Trophoblast cell (in vitro differentiated cells and primary cell): ENCODE measurements around the gene RNF44.

ENCODE experiments used
- DNase-seq, 2 donors: peaks; one replicate each; pipeline ENCODE4 v3.0.0-alpha.2; 2016
- H2AFZ ChIP-seq: 2 replicates; pipeline ENCODE4 v1.6.1; 2013; ENCODE audit warnings: low read length, moderate library complexity, mild to moderate bottlenecking; ENCODE audit not compliant: insufficient read depth, poor library complexity
- H2AK5ac ChIP-seq: 2 replicates; pipeline ENCODE4 v1.6.1; 2013; ENCODE audit warnings: mild to moderate bottlenecking, low read length
- H2BK120ac ChIP-seq: 2 replicates; pipeline ENCODE4 v1.6.1; 2013; ENCODE audit warnings: low read length, mild to moderate bottlenecking, moderate library complexity; ENCODE audit not compliant: insufficient read depth, poor library complexity
- H2BK12ac ChIP-seq: 2 replicates; pipeline ENCODE4 v1.6.1; 2013; ENCODE audit warnings: mild to moderate bottlenecking, low read length, moderate library complexity
- H2BK5ac ChIP-seq: 2 replicates; pipeline ENCODE4 v1.6.1; 2013; ENCODE audit warnings: low read length, low read depth, moderate library complexity, mild to moderate bottlenecking; ENCODE audit not compliant: poor library complexity
- H3K14ac ChIP-seq: 2 replicates; pipeline ENCODE4 v1.6.1; 2013; ENCODE audit warnings: mild to moderate bottlenecking, low read length
- H3K18ac ChIP-seq: 2 replicates; pipeline ENCODE4 v1.6.1; 2013; ENCODE audit warnings: mild to moderate bottlenecking, low read length
- H3K23ac ChIP-seq: 2 replicates; pipeline ENCODE4 v1.6.1; 2013; ENCODE audit warnings: low read length
- H3K27ac ChIP-seq: 2 replicates; pipeline ENCODE4 v1.5.1; 2013; ENCODE audit warnings: low read depth, mild to moderate bottlenecking, inconsistent platforms, low read length, moderate library complexity
- H3K27me3 ChIP-seq: 2 replicates; pipeline ENCODE4 v1.6.1; 2013; ENCODE audit warnings: inconsistent platforms, mild to moderate bottlenecking, low read length, moderate library complexity; ENCODE audit not compliant: insufficient read depth
- H3K36me3 ChIP-seq, 2 experiments: 1 replicate in 1 of 2; 2 replicates in 1 of 2; pipeline ENCODE4 v1.6.1; 2013; ENCODE audit warnings: low read length in 2 of 2, mild to moderate bottlenecking in 2 of 2, moderate library complexity in 1 of 2; ENCODE audit not compliant: insufficient read depth in 2 of 2, control insufficient read depth in 1 of 2
- H3K4ac ChIP-seq: 2 replicates; pipeline ENCODE4 v1.6.1; 2013; ENCODE audit warnings: low read depth, mild to moderate bottlenecking, low read length, moderate library complexity
- H3K4me1 ChIP-seq, 2 experiments: 1 replicate in 1 of 2; 2 replicates in 1 of 2; pipeline ENCODE4 v1.6.1; 2013; ENCODE audit warnings: low read length in 2 of 2, mild to moderate bottlenecking in 2 of 2, moderate library complexity in 1 of 2; ENCODE audit not compliant: insufficient read depth in 2 of 2, control insufficient read depth in 1 of 2
- H3K4me2 ChIP-seq: 2 replicates; pipeline ENCODE4 v1.6.1; 2013; ENCODE audit warnings: inconsistent platforms, mild to moderate bottlenecking, low read length, moderate library complexity
- H3K4me3 ChIP-seq: 2 replicates; pipeline ENCODE4 v1.5.1; 2013; ENCODE audit warnings: mild to moderate bottlenecking, low read depth, low read length, inconsistent platforms
- H3K79me1 ChIP-seq: one replicate; pipeline ENCODE4 v1.6.1; 2013; ENCODE audit warnings: low read length
- H3K79me2 ChIP-seq: 2 replicates; pipeline ENCODE4 v1.6.1; 2013; ENCODE audit warnings: low read length, mild to moderate bottlenecking; ENCODE audit not compliant: control insufficient read depth, insufficient read depth, poor library complexity
- H3K9ac ChIP-seq: 2 replicates; pipeline ENCODE4 v1.6.1; 2013; ENCODE audit warnings: mild to moderate bottlenecking, low read length
- H3K9me3 ChIP-seq: 2 replicates; pipeline ENCODE4 v1.6.1; 2013; ENCODE audit warnings: low read depth, mild to moderate bottlenecking, control low read depth, inconsistent platforms, low read length; ENCODE audit not compliant: insufficient read depth
- H4K12ac ChIP-seq: 2 replicates; pipeline ENCODE4 v1.6.1; 2013; ENCODE audit warnings: low read depth, mild to moderate bottlenecking, low read length, moderate library complexity
- H4K8ac ChIP-seq: 2 replicates; pipeline ENCODE4 v1.6.1; 2013; ENCODE audit warnings: low read depth, mild to moderate bottlenecking, low read length, moderate library complexity
- H4K91ac ChIP-seq: one replicate; pipeline ENCODE4 v1.6.1; 2013; ENCODE audit warnings: low read depth, mild to moderate bottlenecking, low read length, moderate library complexity
- WGBS: extraction: QIAGEN DNeasy Blood & Tissue Kit; methylation state at CpG from one replicate; pipeline ENCODE4 v1.1.7; 2013; ENCODE audit warnings: missing lambda C conversion rate; ENCODE audit not compliant: insufficient read length, insufficient coverage; ENCODE audit errors: extremely low coverage; 5-methylcytosine and 5-hydroxymethylcytosine counted together

Gene RNF44

DNA sequence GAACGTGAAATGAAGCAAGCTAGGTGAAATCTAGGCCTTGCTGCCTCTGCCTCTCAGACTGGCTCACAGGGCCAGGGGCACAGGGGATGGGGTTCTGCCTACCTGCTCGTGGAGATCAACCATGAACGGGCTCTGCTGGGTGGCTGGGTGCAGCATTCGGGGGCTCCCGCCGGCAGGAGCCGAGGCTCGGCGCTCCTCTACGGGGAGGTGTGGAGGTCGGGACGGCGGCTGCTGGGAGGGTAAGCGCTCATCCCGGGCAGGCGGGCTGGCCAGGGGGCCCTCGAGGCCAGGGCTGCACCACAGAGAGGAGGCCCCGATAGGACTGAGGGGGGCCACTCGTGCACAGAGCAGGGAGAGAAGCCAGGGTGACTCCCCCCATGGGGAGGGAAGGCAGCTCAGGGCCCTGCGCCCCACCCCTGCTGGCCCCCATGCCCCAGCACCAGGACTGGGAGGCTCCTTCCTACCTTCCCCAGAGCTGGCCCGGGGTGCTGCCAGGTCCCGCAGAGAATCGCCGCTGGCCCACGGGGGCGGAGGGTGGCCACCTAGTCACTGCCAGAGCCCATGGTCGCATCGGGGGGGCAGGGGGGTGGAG, 5.2 kb downstream of the RNF44 start:
- H3K9ac ChIP-seq, result no peak overlapping the region
- H4K12ac ChIP-seq, result no peak overlapping the region
- H3K27ac ChIP-seq, result no peak overlapping the region
- H3K9me3 ChIP-seq, result no peaks in the 10 kb centered on the region
- no peak overlapping the region for H2BK120ac ChIP-seq
- no peak for DNase-seq
- no peak overlapping the region for H4K91ac ChIP-seq
- H3K18ac ChIP-seq, result no peak overlapping the region
- H3K79me2 ChIP-seq, result peaks cover 28% of the 10 kb centered on the region
- H3K4me1 ChIP-seq, result peaks cover 7 to 13% of the 10 kb centered on the region in 2 experiments
- H3K23ac ChIP-seq, result no peak overlapping the region
- no peaks in the 10 kb centered on the region for H3K27me3 ChIP-seq
- H2BK5ac ChIP-seq, result no peak overlapping the region
- peaks cover 8% of the 10 kb centered on the region for H3K79me1 ChIP-seq
- H3K4me3 ChIP-seq, result no peak overlapping the region
- no peak overlapping the region for H3K4me2 ChIP-seq
- no peak overlapping the region for H3K14ac ChIP-seq
- WGBS, result no CpG with 5 or more reads among the region's 28 CpGs
- peaks cover 60 to 66% of the 10 kb centered on the region in 2 experiments for H3K36me3 ChIP-seq
- no peak overlapping the region for H2BK12ac ChIP-seq
- H4K8ac ChIP-seq, result no peak overlapping the region
- H2AFZ ChIP-seq, result no peak overlapping the region
- no peak overlapping the region for H3K4ac ChIP-seq
- H2AK5ac ChIP-seq, result no peak overlapping the region

GRCh38 chr5:176530983-176531901, 6.0 kb downstream of the RNF44 start:
- H4K12ac ChIP-seq, result no peak overlapping the region
- peaks cover 1% of the 10 kb centered on the region for H3K79me1 ChIP-seq
- no peak overlapping the region for H3K27ac ChIP-seq
- H2BK12ac ChIP-seq, result no peak overlapping the region
- no CpG with 5 or more reads among the region's 24 CpGs for WGBS
- no peak overlapping the region for H3K18ac ChIP-seq
- no peak overlapping the region for H4K91ac ChIP-seq
- no peaks in the 10 kb centered on the region for H3K9me3 ChIP-seq
- no peak overlapping the region for H3K23ac ChIP-seq
- H2BK120ac ChIP-seq, result no peak overlapping the region
- no peak for DNase-seq
- H3K79me2 ChIP-seq, result peaks cover 21% of the 10 kb centered on the region
- no peak overlapping the region for H3K14ac ChIP-seq
- H2BK5ac ChIP-seq, result no peak overlapping the region
- H2AFZ ChIP-seq, result no peak overlapping the region
- no peak overlapping the region for H3K4me3 ChIP-seq
- no peak overlapping the region for H3K4ac ChIP-seq
- no peaks in the 10 kb centered on the region for H3K27me3 ChIP-seq
- H3K4me2 ChIP-seq, result no peak overlapping the region
- no peak overlapping the region for H4K8ac ChIP-seq
- no peak overlapping the region for H2AK5ac ChIP-seq
- H3K9ac ChIP-seq, result no peak overlapping the region
- H3K4me1 ChIP-seq, result peaks cover 7 to 13% of the 10 kb centered on the region in 2 experiments
- peaks cover 61 to 66% of the 10 kb centered on the region in 2 experiments for H3K36me3 ChIP-seq

DNA sequence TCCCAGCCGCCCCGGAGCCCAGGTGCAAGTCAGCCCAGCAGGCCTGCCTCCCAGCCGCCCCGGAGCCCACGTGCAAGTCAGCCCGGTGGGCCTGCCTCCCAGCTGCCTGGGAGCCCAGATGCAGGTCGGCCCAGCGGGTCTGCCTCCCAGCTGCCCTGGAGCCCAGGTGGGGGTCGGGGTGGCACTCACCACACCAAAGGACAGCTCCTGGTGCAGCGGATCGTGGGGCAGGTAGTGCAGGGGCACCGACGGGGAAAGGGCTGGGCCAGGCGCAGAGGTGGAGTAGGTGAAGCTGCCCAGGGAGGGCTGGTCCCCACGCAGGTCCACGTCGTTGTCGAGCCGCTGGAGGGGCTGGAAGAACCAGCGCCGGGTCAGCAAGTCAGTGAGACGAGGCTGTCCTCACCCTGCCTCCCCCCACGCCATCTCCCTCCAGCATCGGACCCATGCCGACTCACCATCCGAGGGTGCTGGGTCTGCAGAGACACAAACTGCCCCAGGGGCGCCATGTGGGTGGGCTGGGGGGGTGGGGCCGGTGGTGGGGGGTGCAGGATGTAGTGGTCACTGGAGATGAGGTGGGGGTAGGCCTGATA, 6.7 kb downstream of the RNF44 start:
- H3K9ac ChIP-seq, result no peak overlapping the region
- no peak overlapping the region for H3K23ac ChIP-seq
- H3K4me2 ChIP-seq, result no peak overlapping the region
- H3K27me3 ChIP-seq, result no peaks in the 10 kb centered on the region
- no peak overlapping the region for H2AFZ ChIP-seq
- no peak overlapping the region for H3K4ac ChIP-seq
- H3K4me1 ChIP-seq, result peaks cover 4 to 10% of the 10 kb centered on the region in 2 experiments
- no CpG with 5 or more reads among the region's 28 CpGs for WGBS
- no peak for DNase-seq
- H4K8ac ChIP-seq, result no peak overlapping the region
- H3K27ac ChIP-seq, result no peak overlapping the region
- H4K12ac ChIP-seq, result no peak overlapping the region
- no peak overlapping the region for H2BK120ac ChIP-seq
- no peak overlapping the region for H3K4me3 ChIP-seq
- no peaks in the 10 kb centered on the region for H3K79me1 ChIP-seq
- H3K18ac ChIP-seq, result no peak overlapping the region
- no peaks in the 10 kb centered on the region for H3K9me3 ChIP-seq
- H2AK5ac ChIP-seq, result no peak overlapping the region
- peaks cover 14% of the 10 kb centered on the region for H3K79me2 ChIP-seq
- no peak overlapping the region for H3K14ac ChIP-seq
- no peak overlapping the region for H2BK5ac ChIP-seq
- H3K36me3 ChIP-seq, result peaks cover 61 to 66% of the 10 kb centered on the region in 2 experiments
- H2BK12ac ChIP-seq, result no peak overlapping the region
- H4K91ac ChIP-seq, result no peak overlapping the region

DNA sequence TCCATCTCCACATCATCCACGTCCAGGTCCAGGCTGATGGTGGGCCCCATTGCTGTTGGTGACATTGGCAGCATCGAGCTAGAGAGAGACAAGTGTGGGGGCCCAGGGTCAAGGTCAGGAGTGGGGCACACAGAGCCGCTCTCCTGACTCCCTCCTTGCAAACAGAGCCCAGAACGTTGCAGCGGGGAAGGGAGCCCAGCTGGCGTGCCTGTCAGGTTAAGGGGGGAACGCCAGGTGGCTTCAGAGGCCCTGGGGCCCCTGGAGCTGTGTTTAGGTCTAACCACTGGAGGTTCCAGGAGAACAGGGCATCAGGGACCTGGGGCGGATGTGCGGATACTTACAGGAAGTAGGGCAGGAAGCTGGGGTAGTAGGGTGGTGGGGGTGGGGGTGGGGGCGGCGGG, 7.5 kb downstream of the RNF44 start:
- Histone ChIP-seq H3K4me2 (no peak overlapping the region), H3K27me3 (no peaks in the 10 kb centered on the region), H3K18ac (no peak overlapping the region), H3K4me1 (peaks cover 0 to 6% of the 10 kb centered on the region in 2 experiments), H3K79me1 (no peaks in the 10 kb centered on the region), H4K91ac (no peak overlapping the region), H3K4ac (no peak overlapping the region), H3K9ac (no peak overlapping the region), H2BK5ac (no peak overlapping the region), H3K23ac (no peak overlapping the region), H4K8ac (no peak overlapping the region), H3K9me3 (no peaks in the 10 kb centered on the region), H2BK12ac (no peak overlapping the region), H3K14ac (no peak overlapping the region), H4K12ac (no peak overlapping the region), H3K36me3 (peaks cover 57 to 61% of the 10 kb centered on the region in 2 experiments), H3K79me2 (peaks cover 7% of the 10 kb centered on the region), H2BK120ac (no peak overlapping the region), H2AK5ac (no peak overlapping the region), H3K27ac (no peak overlapping the region), H3K4me3 (no peak overlapping the region), H2AFZ (no peak overlapping the region)
- no CpG with 5 or more reads among the region's 11 CpGs for WGBS
- no peak for DNase-seq
